Aorta (tissue), 5 donors: ENCODE data around the gene HOXA7. TPM values are rescaled to one million over a fixed set of nuclear protein-coding genes. Genes with fewer than 3 reads are reported as not detected.
A peak's percentile ranks its signal among the peaks of the same experiment; 100 is the strongest.

Experiments
- ATAC-seq: fragments of 200-7000 bp; cut with Tn5 transposase; one replicate; pipeline ENCODE4 v1.9.1; 2022; ENCODE audit warnings: moderate library complexity; ENCODE audit not compliant: low FRiP score
- DNase-seq, 2 donors: peaks; one replicate each; pipeline ENCODE4 v3.0.0-alpha.2; 2020
- H3K27ac ChIP-seq, 2 donors: one replicate each; pipeline ENCODE4 v1.5.1; 2013; ENCODE audit warnings: low read length in 2 of 2, mild to moderate bottlenecking in 2 of 2, moderate library complexity in 2 of 2, control low read depth in 1 of 2, inconsistent platforms in 1 of 2, low read depth in 1 of 2
- H3K27me3 ChIP-seq, 2 donors: one replicate each; pipeline ENCODE4 v1.6.1; 2013; ENCODE audit warnings: control low read depth in 1 of 2, low read length in 1 of 2, mild to moderate bottlenecking in 1 of 2, moderate library complexity in 1 of 2; ENCODE audit not compliant: insufficient read depth in 2 of 2, control insufficient read depth in 1 of 2
- H3K36me3 ChIP-seq, 2 donors: one replicate each; pipeline ENCODE4 v1.6.1; 2013; ENCODE audit warnings: control low read depth in 1 of 2, low read length in 1 of 2, mild to moderate bottlenecking in 1 of 2; ENCODE audit not compliant: insufficient read depth in 2 of 2, control insufficient read depth in 1 of 2
- H3K4me1 ChIP-seq, 2 donors: one replicate each; pipeline ENCODE4 v1.6.1; 2013; ENCODE audit warnings: low read length in 2 of 2, control low read depth in 1 of 2, mild to moderate bottlenecking in 1 of 2, moderate library complexity in 1 of 2; ENCODE audit not compliant: insufficient read depth in 2 of 2, control insufficient read depth in 1 of 2
- H3K4me3 ChIP-seq, 2 donors: one replicate each; pipeline ENCODE4 v1.5.1; 2013; ENCODE audit warnings: low read length in 2 of 2, control low read depth in 1 of 2, mild to moderate bottlenecking in 1 of 2
- H3K9me3 ChIP-seq: one replicate; pipeline ENCODE4 v1.6.1; 2013; ENCODE audit warnings: mild to moderate bottlenecking, low read length; ENCODE audit not compliant: control insufficient read depth
- WGBS, 2 donors: extraction: QIAGEN DNeasy Blood & Tissue Kit; methylation state at CpG; one replicate each; pipeline ENCODE4 v1.1.7; 2013; 5-methylcytosine and 5-hydroxymethylcytosine counted together
- intact Hi-C, 2 donors: fragments of 100-400 bp; cut with DNase I; formaldehyde crosslinking; loops; one replicate each; pipeline versions ENCODE4 v1.14.2 to v1.15.0; 2022
- polyA plus RNA-seq, 2 donors: library from polyadenylated mRNA; stranded (reverse); fragments of 200-250 nt; gene quantifications; one replicate each; pipeline ENCODE4 v1.2.3, GENCODE V29; 2013
- total RNA-seq, 2 donors: library from RNA; stranded (reverse); fragmentation: NEBNext Ultra II Directional; extraction: Animal tissue kit (Norgen Biotek cat#: 25700); gene quantifications; one replicate each; pipeline ENCODE4 v1.2.1, GENCODE V29; 2021
- donor health status: healthy with polysubstance abuse.
- donor health status: Bipolar disorder and iron deficiency.
- donor health status: DM: no; HTN: no; CAD: no.
- donor health status: DM: no; HTN: no; CAD: no.
- donor health status: DM: yes; HTN: yes; CAD: no.

The HOXA7 gene
- total and polyA plus RNA-seq, 4 donors, result 2.4 to 9.3 (median 4.0) TPM

DNA sequence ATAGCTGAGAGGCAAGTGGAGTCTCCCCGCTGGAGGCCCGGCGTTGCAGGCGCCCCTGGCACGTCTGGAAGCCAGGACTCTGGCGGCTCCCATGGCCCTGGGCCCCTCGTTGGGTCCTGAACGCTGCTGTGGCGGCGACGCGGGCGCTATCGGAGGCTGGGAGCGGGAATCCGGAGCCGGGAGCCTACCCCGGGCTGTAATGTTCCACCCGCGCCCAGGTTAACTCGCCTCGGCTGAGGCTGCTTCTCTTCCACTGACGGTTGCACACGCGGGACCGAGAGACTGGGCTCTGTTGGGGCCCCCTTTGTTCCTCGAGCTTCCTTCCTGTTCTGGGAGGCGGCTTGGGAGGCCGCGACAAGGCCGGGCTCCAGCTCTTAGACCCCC is 11.7 kb downstream of the HOXA7 start:
- H3K4me3 ChIP-seq, result no peak overlapping the region
- no peak overlapping the region for H3K27ac ChIP-seq
- intact Hi-C loops, result loop anchor here in 1 of 2 donors (5.0 kb wide), 1 partner anchor 47 kb away; the partner anchor contains the start of gene HOXA1
- DNase-seq, result peak in 1 of 2 donors; percentile 77
- no peaks in the 10 kb centered on the region for H3K9me3 ChIP-seq
- H3K36me3 ChIP-seq, result no peaks in the 10 kb centered on the region
- no peaks in the 10 kb centered on the region for H3K27me3 ChIP-seq
- peak; percentile 1 for ATAC-seq
- 63 to 79% methylated on average over 31 of the region's 31 CpGs for WGBS, 2 donors
- no peaks in the 10 kb centered on the region for H3K4me1 ChIP-seq

DNA sequence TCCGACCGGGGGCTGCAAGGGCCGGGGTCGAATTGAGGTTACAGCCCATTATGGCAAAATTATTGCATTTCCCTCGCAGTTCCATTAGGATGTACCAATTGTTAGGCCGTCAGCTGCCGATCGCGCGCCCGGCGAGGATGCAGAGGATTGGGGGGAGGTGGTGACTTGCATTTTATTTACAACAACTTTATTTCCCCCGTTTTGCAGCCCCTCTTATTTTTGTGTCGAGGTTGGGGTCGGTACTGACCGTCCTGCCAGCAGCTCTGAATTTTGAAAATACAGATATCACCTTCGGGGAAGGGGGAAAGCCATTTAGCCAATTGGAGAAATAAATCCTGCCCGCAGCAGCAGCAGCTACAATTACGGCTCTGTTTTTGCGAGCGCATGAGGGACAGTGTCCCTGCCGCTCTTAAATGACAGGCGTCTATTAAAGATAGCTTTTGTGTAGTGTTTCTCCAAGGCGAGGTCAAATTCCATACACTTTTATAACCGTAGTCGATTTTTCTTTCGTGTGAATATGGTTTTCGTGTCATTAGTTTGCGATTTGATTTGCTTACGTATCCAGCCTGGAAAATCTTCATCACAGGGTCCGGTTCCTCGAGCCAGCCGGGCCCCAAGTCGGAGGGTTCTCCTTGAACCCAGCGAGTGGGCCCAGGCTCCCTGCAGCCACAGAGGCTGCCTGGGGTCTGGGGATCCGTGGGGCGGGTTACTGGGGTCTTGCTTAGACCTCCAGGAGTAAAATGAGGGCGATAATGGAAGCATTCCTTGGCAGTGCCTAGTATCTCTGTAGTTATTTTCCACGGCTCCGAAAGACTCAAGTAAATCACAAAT is 12.3 kb downstream of the HOXA7 start:
- H3K4me3 ChIP-seq, result no peak overlapping the region
- no peak overlapping the region for H3K27ac ChIP-seq
- intact Hi-C loops, result loop anchor here (2.0 to 5.0 kb wide), 2 partner anchors 47 to 289 kb away; partner anchors contain the start of gene HOXA1 (in 1 of the 2)
- no peak for DNase-seq
- WGBS, 2 donors, result 54 to 61% methylated on average over 40 of the region's 40 CpGs
- no peaks in the 10 kb centered on the region for H3K36me3 ChIP-seq
- H3K27me3 ChIP-seq, result no peaks in the 10 kb centered on the region
- H3K4me1 ChIP-seq, result no peaks in the 10 kb centered on the region
- H3K9me3 ChIP-seq, result no peaks in the 10 kb centered on the region
- ATAC-seq, result no peak

DNA sequence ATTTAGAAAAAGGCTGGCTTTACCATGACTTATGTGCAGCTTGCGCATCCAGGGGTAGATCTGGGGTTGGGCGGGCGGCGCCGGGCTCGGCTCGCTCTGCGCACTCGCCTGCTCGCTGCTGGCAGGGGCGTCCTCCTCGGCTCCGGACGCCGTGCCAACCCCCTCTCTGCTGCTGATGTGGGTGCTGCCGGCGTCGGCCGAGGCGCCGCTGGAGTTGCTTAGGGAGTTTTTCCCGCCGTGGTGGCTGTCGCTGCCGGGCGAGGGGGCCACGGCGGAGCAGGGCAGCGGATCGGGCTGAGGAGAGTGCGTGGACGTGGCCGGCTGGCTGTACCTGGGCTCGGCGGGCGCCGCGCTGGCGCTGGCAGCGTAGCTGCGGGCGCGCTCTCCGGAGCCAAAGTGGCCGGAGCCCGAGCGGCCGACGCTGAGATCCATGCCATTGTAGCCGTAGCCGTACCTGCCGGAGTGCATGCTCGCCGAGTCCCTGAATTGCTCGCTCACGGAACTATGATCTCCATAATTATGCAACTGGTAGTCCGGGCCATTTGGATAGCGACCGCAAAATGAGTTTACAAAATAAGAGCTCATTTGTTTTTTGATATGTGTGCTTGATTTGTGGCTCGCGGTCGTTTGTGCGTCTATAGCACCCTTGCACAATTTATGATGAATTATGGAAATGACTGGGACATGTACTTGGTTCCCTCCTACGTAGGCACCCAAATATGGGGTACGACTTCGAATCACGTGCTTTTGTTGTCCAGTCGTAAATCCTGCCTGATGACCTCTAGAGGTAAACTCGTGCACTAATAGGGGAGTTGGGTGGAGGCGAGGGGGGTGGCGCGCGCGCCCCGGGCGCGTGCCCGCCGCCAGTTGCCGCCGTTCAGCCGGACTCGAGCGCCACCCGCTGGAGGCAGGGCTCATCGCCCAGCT is 13.2 kb downstream of the HOXA7 start, which contains the start of gene HOXA5:
Gene HOXA5, minus strand, starts transcription at position 659 of the 927 bp plus-strand sequence. Its CDS starts 74 bp downstream, at position 585.
- Histone ChIP-seq H3K27ac (peak within 1 kb of the TSS; percentile 20 to 58), H3K4me3 (peak within 1 kb of the TSS; percentile 37 to 67), H3K27me3 (no peaks in the 10 kb centered on the region), H3K9me3 (no peaks in the 10 kb centered on the region), H3K36me3 (no peaks in the 10 kb centered on the region), H3K4me1 (no peaks in the 10 kb centered on the region)
- WGBS, 2 donors, result 6% methylated on average over 86 of the region's 86 CpGs
- ATAC-seq (peak; percentile 81), DNase-seq (peak; percentile 80 to 92)
- intact Hi-C loops, result loop anchor here (2.0 to 5.0 kb wide), 2 partner anchors 46 to 288 kb away; partner anchors contain the start of gene HOXA1 (in 1 of the 2)

DNA sequence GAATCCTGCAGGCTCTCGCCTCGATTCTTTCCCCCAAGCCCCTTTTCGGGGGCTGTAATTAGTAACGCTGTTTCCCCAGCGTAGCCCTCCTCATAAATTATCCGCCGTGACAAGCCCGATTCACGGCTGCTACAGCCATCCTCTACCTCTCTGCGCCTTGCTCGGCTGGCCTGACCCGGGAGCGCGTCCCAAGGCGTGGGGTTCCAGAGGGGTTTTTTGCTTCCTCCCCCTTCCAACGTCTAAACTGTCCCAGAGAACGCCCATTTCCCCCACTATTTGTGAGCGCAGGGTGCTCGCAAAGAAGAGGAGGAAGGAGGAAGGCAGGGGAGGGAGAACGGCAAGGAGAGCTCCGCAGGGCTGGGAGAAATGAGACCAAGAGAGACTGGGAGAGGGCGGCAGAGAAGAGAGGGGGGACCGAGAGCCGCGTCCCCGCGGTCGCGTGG is 13.9 kb downstream of the HOXA7 start:
- intact Hi-C loops, result loop anchor here (2.0 to 5.0 kb wide), 2 partner anchors 45 to 288 kb away; partner anchors contain the start of gene HOXA1 (in 1 of the 2)

DNA sequence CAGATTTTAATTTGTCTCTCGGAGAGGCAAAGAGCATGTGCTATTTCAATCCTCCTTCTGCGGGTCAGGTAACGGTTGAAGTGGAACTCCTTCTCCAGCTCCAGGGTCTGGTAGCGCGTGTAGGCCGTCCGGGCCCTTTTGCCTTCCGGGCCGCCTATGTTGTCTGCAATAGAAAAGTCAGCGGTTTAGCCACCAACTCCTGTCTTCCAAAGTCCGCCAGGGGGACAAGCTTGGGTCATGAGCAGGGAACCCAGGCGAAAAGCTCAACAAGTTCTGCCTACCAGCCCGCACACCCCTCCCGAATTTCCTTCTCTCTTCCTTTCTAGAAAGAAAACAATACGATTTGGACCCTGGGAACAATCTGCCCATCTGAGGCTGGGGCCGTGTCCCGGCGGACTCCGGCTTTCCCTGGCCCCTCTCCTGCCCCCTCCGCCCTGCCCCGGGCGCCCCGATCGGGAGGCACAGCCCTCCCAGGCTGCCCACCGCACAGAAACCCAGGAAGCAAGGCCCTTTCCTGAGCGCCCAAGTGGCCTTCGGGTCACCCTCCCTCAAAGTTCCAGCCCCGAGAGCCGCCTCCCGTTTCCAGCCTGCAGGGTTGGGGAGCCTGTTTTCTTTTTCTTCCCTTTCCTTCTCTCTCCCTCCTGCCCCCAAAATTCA is 14.4 kb downstream of the HOXA7 start:
- Histone ChIP-seq H3K4me3 (peak overlapping the region; percentile 37 to 67), H3K27ac (peak overlapping the region in 1 of 2 donors; percentile 58), H3K4me1 (no peaks in the 10 kb centered on the region), H3K9me3 (no peaks in the 10 kb centered on the region), H3K36me3 (no peaks in the 10 kb centered on the region), H3K27me3 (no peaks in the 10 kb centered on the region)
- DNase-seq (peak in 1 of 2 donors; percentile 55), ATAC-seq (no peak)
- intact Hi-C loops, result loop anchor here (2.0 to 5.0 kb wide), 2 partner anchors 45 to 287 kb away; partner anchors contain the start of gene HOXA1 (in 1 of the 2)
- 22 to 28% methylated on average over 30 of the region's 30 CpGs for WGBS, 2 donors

More for the DNA sequence above, 13.9 kb downstream of the HOXA7 start:
- Histone ChIP-seq H3K36me3 (no peaks in the 10 kb centered on the region), H3K27me3 (no peaks in the 10 kb centered on the region), H3K27ac (peak overlapping the region; percentile 20 to 58), H3K4me1 (no peaks in the 10 kb centered on the region), H3K9me3 (no peaks in the 10 kb centered on the region), H3K4me3 (peak overlapping the region; percentile 37 to 67)
- no peak for DNase-seq
- no peak for ATAC-seq
- WGBS, 2 donors, result 1 to 6% methylated on average over 29 of the region's 29 CpGs

DNA sequence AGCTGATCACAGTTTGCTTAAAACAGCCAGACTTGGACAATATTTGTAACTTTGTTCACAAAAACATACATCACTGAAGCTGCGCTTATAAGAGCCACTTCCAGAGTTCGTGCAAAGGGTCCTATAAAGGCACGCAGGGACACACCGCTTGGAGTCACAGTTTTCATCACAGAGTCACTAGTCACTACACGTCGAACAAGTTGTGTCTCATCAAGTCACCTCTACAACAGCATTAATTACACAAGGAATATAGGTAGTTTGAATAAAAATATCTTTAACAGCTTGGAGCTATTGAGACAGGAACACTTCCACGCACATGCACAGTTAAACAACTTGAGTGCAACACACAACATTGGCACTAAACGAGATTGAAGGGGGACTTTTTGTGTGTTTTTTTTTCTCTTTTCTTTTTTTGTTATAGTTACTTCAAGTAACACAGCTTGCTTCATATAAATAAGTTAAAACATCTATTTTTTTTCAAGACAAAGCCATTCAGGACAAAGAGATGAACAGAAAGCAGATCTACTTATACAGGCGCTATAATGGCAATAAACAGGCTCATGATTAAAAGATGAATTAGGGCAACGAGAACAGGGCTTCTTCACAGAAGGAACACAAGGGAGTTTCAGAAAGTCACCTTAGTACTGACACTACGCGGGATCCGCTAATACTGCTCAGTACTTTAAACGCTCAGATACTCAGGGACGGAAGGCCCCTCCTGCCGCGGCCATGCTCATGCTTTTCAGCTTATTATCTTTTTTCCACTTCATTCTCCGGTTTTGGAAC is 15.1 kb downstream of the HOXA7 start:
- ATAC-seq (no peak), DNase-seq (no peak)
- H3K9me3 ChIP-seq, result no peaks in the 10 kb centered on the region
- H3K4me3 ChIP-seq, result peak overlapping the region in 1 of 2 donors; percentile 7
- no peaks in the 10 kb centered on the region for H3K4me1 ChIP-seq
- no peaks in the 10 kb centered on the region for H3K36me3 ChIP-seq
- H3K27ac ChIP-seq, result no peak overlapping the region
- H3K27me3 ChIP-seq, result no peaks in the 10 kb centered on the region
- intact Hi-C loops, result loop anchor here in 1 of 2 donors (5.0 kb wide), 1 partner anchor 44 kb away; the partner anchor contains the start of gene HOXA1
- WGBS, 2 donors, result 69 to 79% methylated on average over 18 of the region's 18 CpGs

DNA sequence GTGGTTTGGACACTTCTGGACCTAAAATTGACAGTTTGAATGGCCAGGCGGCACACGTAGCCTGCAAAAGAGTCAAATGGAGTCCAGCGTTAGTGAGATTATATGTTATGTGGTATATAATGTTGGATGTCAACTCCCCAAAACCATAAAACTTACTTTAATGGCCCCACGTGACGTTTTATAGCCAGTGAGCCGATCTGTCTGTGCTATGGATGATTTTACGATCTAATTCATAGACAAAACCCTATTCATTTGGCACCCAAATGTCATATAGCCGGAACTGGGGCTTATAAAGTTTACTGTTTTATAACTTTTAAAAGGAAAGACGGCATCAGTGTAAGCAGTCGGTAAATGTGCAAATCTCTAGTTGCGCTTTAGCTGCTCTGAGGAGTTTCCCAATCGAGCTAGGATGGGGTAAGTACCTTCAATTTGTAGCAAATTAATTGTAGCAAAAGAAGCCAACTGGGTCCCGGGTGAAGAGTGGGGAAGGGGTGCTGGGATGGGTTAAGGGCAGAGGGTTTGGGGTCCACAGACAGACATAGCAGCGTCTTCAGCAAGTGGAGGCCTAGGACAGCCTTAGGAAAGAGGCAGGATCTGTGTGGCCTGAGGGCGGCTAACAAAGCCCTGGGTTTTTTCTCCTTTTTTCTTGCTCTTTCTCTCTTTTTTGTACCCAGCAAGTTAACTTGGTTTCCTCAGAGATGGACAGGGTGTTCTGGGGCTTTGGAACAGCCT is 16.2 kb downstream of the HOXA7 start:
- Histone ChIP-seq H3K4me1 (no peaks in the 10 kb centered on the region), H3K27ac (no peak overlapping the region), H3K36me3 (no peaks in the 10 kb centered on the region), H3K9me3 (no peaks in the 10 kb centered on the region), H3K27me3 (no peaks in the 10 kb centered on the region), H3K4me3 (no peak overlapping the region)
- no peak for DNase-seq
- intact Hi-C loops, result loop anchor here in 1 of 2 donors (5.0 kb wide), 1 partner anchor 43 kb away; the partner anchor contains the start of gene HOXA1
- 79 to 95% methylated on average over 15 of the region's 15 CpGs for WGBS, 2 donors
- ATAC-seq, result no peak
